22Rv1 (cell line): ENCODE data around the gene YES1.

Source experiments
- H3K27ac ChIP-seq: fragments of 450-650 bp; 2 replicates; pipeline ENCODE4 v1.5.1; 2017
- CTCF ChIP-seq: fragments of 450-650 bp; IDR thresholded peaks from 2 replicates; pipeline ENCODE4 v1.5.1; 2017; ENCODE audit warnings: mild to moderate bottlenecking
- ZFX ChIP-seq: fragments of 450-650 bp; IDR thresholded peaks from 2 replicates; pipeline ENCODE4 v1.6.1; 2017; ENCODE audit warnings: antibody characterized with exemption, borderline replicate concordance

YES1 gene

GRCh38 chr18:673769-674168 lies 138.3 kb downstream of the YES1 start:
- no peak for TF ChIP-seq ZFX
- TF ChIP-seq CTCF, result no peak

GRCh38 chr18:673317-673716 lies 138.7 kb downstream of the YES1 start:
- TF ChIP-seq CTCF, result no peak
- TF ChIP-seq ZFX, result no peak
- peak overlapping the region; percentile 42 for H3K27ac ChIP-seq

More at GRCh38 chr18:673769-674168, 138.3 kb downstream of the YES1 start:
- peak overlapping the region; percentile 42; the same call in 1 of the 2 replicates for H3K27ac ChIP-seq
